ENCODE measurements around the gene CDH13.

GRCh38 chr16:82671741-82672140 is 45.0 kb downstream of the CDH13 start:
- TF ChIP-seq CTCF (IDR thresholded peaks at IDR 0.05; ENCODE audit: insufficient read depth, low read length) (no peak), REST (IDR thresholded peaks at IDR 0.05; ENCODE audit: insufficient replicate concordance, low read depth) (no peak), GABPA (IDR thresholded peaks at IDR 0.05; ENCODE audit: low read depth) (no peak), POLR2AphosphoS5 (IDR thresholded peaks at IDR 0.05; ENCODE audit: low read depth) (no peak), SPI1 (IDR thresholded peaks at IDR 0.05; ENCODE audit: borderline replicate concordance, low read depth) (no peak)
